DOHH2 (cell line): ENCODE results near the gene CD47.
A peak's percentile ranks its signal among the peaks of the same experiment; 100 is the strongest.

ENCODE experiments used
- H3F3A ChIP-seq: fragments of 200-600 bp; sonication (generic), shearing (Covaris generic); 2 replicates; pipeline ENCODE4 v1.6.0; 2016; ENCODE audit warnings: antibody characterized with exemption, mild to moderate bottlenecking; ENCODE audit not compliant: control insufficient read depth, insufficient read depth
- H3K27ac ChIP-seq: fragments of 200-600 bp; sonication (generic); 2 replicates; pipeline ENCODE4 v1.5.1; 2014; ENCODE audit warnings: low read depth, mild to moderate bottlenecking, low read length, moderate library complexity
- H3K27me3 ChIP-seq: fragments of 200-600 bp; sonication (generic); 2 replicates; pipeline ENCODE4 v1.6.1; 2014; ENCODE audit warnings: mild to moderate bottlenecking, low read length, mixed read lengths; ENCODE audit not compliant: control insufficient read depth
- H3K36me3 ChIP-seq: fragments of 200-600 bp; sonication (generic); 2 replicates; pipeline ENCODE4 v1.6.1; 2014; ENCODE audit warnings: mild to moderate bottlenecking, low read length, moderate library complexity, mixed read lengths; ENCODE audit not compliant: control insufficient read depth
- H3K4me1 ChIP-seq: fragments of 200-600 bp; sonication (generic); 2 replicates; pipeline ENCODE4 v1.6.1; 2014; ENCODE audit warnings: mild to moderate bottlenecking, low read length, mixed read lengths; ENCODE audit not compliant: control insufficient read depth
- H3K4me2 ChIP-seq: fragments of 200-600 bp; sonication (generic); 2 replicates; pipeline ENCODE4 v1.6.0; 2014; ENCODE audit warnings: mild to moderate bottlenecking, low read length, moderate library complexity
- H3K4me3 ChIP-seq: fragments of 200-600 bp; sonication (generic); 2 replicates; pipeline ENCODE4 v1.5.1; 2014; ENCODE audit warnings: mild to moderate bottlenecking, low read length, mixed read lengths
- H3K79me2 ChIP-seq: fragments of 200-600 bp; sonication (generic); 2 replicates; pipeline ENCODE4 v1.6.1; 2014; ENCODE audit warnings: mild to moderate bottlenecking, low read length, mixed read lengths; ENCODE audit not compliant: control insufficient read depth
- H3K9me2 ChIP-seq: fragments of 200-600 bp; sonication (generic); replicated peaks from 2 replicates; pipeline ENCODE4 v1.6.1; 2014; ENCODE audit warnings: mild to moderate bottlenecking, low read length, mixed read lengths; ENCODE audit not compliant: control insufficient read depth
- H3K9me3 ChIP-seq: fragments of 200-600 bp; sonication (generic); 2 replicates; pipeline ENCODE4 v1.6.1; 2014; ENCODE audit warnings: antibody characterized with exemption, low read length, mixed read lengths; ENCODE audit not compliant: control insufficient read depth, insufficient read depth
- H4K20me1 ChIP-seq: fragments of 200-600 bp; sonication (generic); 2 replicates; pipeline ENCODE4 v1.6.0; 2014; ENCODE audit warnings: low read depth, mild to moderate bottlenecking, antibody characterized with exemption, low read length, moderate library complexity; ENCODE audit not compliant: control insufficient read depth, insufficient read depth
- EZH2phosphoT487 ChIP-seq: fragments of 200-600 bp; sonication (generic); IDR thresholded peaks from 2 replicates; pipeline ENCODE4 v1.6.1; 2017; ENCODE audit warnings: borderline replicate concordance, mild to moderate bottlenecking, antibody characterized with exemption, low read length, moderate library complexity, mixed read lengths
- TF ChIP-seq, protein P1 (sequence below): fragments of 200-600 bp; sonication (generic); IDR thresholded peaks from one replicate; pipeline ENCODE4 v1.5.1; 2014; ENCODE audit warnings: antibody characterized with exemption, mild to moderate bottlenecking, low read depth, low read length; ENCODE audit not compliant: poor library complexity, severe bottlenecking

CD47 gene

DNA sequence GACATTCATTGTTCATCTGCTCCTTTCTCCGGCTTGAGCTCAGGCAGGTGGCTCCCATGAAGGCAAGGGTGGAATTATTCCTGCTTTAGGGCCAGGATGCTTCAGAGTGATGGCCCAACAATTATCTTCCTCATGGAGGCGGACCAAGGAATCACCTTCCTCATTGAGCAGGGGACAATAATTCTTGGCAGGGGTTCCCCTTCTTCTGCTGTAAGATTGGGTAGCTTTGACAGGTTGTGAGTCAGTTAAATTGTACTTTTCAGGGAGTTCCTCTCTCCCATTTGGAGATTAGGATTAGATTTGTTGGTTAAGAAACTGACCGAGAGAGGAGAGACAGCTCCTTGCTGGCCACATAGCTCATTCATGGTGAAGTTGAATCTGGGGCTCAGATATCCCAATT, 31.4 kb upstream of the CD47 start:
- Histone ChIP-seq H3K9me2 (no peaks in the 10 kb centered on the region), H4K20me1 (no peaks in the 10 kb centered on the region), H3K27me3 (no peaks in the 10 kb centered on the region), H3K4me2 (peak overlapping the region; percentile 100; the same call in 1 of the 2 replicates), H3K36me3 (peaks cover 20% of the 10 kb centered on the region), H3K9me3 (peaks cover 3% of the 10 kb centered on the region; the same call in 1 of the 2 replicates), H3K4me3 (no peak overlapping the region), H3K27ac (no peak overlapping the region), H3K4me1 (peaks cover 56% of the 10 kb centered on the region), H3K79me2 (peaks cover 24% of the 10 kb centered on the region), H3F3A (peaks cover 30% of the 10 kb centered on the region)
- TF ChIP-seq EZH2phosphoT487: no peak
- TF ChIP-seq, protein P1, sequence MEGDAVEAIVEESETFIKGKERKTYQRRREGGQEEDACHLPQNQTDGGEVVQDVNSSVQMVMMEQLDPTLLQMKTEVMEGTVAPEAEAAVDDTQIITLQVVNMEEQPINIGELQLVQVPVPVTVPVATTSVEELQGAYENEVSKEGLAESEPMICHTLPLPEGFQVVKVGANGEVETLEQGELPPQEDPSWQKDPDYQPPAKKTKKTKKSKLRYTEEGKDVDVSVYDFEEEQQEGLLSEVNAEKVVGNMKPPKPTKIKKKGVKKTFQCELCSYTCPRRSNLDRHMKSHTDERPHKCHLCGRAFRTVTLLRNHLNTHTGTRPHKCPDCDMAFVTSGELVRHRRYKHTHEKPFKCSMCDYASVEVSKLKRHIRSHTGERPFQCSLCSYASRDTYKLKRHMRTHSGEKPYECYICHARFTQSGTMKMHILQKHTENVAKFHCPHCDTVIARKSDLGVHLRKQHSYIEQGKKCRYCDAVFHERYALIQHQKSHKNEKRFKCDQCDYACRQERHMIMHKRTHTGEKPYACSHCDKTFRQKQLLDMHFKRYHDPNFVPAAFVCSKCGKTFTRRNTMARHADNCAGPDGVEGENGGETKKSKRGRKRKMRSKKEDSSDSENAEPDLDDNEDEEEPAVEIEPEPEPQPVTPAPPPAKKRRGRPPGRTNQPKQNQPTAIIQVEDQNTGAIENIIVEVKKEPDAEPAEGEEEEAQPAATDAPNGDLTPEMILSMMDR: no peak

DNA sequence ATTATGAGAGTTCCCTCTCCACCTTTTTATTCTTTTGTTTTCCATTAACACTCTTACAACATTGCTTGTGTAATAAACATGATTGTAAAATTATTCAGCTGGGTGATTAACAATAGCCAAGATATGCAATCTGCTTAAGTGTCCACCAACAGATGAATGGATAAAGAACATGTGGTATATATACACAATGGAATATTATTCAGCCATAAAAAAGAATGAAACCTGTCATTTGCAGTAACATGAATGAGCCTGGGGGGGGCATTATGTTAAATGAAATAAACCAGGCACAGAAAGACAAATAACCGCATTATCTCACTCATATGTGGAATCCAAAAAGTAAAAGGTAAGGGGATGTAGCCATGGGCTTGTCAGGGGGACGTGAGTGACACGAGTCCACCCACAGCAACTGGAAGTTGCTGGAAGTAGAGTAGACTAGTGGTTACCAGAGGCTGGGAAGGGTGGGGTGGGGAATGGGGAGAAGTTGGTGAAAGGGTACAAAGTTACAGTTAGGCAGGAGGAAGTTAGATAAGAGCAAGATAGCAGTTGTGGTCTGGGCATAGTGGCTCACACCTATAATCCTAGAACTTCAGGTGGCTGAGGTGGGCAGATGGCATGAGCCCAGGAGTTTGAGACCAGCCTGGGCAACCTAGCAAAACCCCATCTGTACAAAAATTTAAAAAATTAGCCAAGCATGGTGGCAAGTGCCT, 28.7 kb upstream of the CD47 start:
- peaks cover under 1% of the 10 kb centered on the region for H3K36me3 ChIP-seq
- peaks cover 38% of the 10 kb centered on the region for H3K4me1 ChIP-seq
- H3F3A ChIP-seq: peaks cover 14% of the 10 kb centered on the region
- H4K20me1 ChIP-seq: no peaks in the 10 kb centered on the region
- H3K27me3 ChIP-seq: no peaks in the 10 kb centered on the region
- H3K27ac ChIP-seq: no peak overlapping the region
- H3K9me2 ChIP-seq: no peaks in the 10 kb centered on the region
- no peak overlapping the region for H3K4me2 ChIP-seq
- TF ChIP-seq, protein P1: no peak
- TF ChIP-seq EZH2phosphoT487: no peak
- no peak overlapping the region for H3K4me3 ChIP-seq
- 0 out of 2 replicates have a peak, but pooled peaks cover 3% of the 10 kb centered on the region for H3K79me2 ChIP-seq
- peaks cover 3% of the 10 kb centered on the region; the same call in 1 of the 2 replicates for H3K9me3 ChIP-seq

DNA sequence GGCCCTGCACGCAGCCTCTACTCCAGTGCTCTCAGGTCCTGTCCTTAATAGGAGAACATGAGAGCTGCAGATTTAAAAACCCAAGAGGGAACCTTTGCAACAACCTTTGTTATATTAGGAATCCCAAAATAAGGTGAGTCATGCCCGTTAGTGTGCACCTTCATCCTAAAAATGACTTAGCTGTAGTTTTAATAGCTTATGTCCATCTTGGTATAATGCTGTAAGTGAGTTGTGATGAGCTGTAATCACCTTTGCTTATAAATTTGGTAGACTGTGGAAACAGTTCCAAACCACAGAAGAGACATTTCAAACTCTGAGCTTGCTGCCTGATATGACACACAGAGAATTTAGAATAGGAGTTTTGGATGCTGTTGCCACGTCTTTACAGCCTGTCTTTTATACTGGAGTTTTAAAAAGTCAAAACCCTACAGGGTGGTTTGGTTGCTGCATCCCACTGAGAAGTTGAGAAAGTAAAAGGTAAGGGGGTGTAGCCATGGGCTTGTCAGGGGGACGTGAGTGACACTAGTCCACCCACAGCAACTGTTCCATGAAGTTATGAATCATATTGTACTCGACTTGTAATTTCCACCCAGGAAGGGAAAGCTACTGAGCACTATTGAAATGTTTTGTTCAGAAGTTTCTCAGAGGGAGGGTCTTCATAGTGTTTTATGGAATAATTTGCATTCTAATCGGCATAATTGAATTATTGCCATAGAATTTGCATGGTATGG, 27.4 kb upstream of the CD47 start:
- Histone ChIP-seq H3K9me2 (no peaks in the 10 kb centered on the region), H3K9me3 (peaks cover 3% of the 10 kb centered on the region; the same call in 1 of the 2 replicates), H3K36me3 (no peaks in the 10 kb centered on the region), H3K27ac (no peak overlapping the region), H3K4me1 (peaks cover 26% of the 10 kb centered on the region), H3K79me2 (0 out of 2 replicates have a peak, but pooled peaks cover under 1% of the 10 kb centered on the region), H3K4me2 (no peak overlapping the region), H4K20me1 (no peaks in the 10 kb centered on the region), H3F3A (peaks cover 6% of the 10 kb centered on the region; the same call in 1 of the 2 replicates), H3K27me3 (no peaks in the 10 kb centered on the region), H3K4me3 (no peak overlapping the region)
- TF ChIP-seq, protein P1: no peak
- no peak for TF ChIP-seq EZH2phosphoT487
